ENCODE data around the gene DOCK11. TPM values are rescaled to one million over a fixed set of nuclear protein-coding genes. Genes with fewer than 3 reads are reported as not detected.
A peak's percentile ranks its signal among the peaks of the same experiment; 100 is the strongest.

The DOCK11 gene
- total RNA-seq, 4 donors from 2014 or later = 30.0 to 50.7 (median 35.7) TPM

DNA sequence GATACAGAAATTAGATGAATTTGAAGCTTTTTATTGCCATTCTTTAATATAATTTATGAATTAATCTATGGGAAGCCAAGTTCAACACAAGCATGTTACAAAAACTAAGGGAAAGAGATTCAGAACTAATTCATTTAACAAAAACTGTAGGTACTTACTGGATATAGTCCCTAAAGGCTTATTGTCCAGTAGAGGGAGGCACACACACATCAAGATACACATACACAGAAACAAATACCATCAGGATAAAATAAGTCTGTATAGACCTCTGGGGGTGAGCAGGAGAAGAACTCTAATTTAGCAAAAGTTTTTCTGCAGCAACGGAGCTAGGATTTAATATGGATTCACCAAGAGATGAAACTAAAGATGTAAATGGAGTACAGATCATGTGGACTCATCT lies 148.8 kb downstream of the DOCK11 start:
- 36 to 69% methylated on average over 1 of the region's 1 CpG for WGBS, 2 donors
- peaks cover 0 to 10% (median 0%) of the 10 kb centered on the region in 3 donors for H3K36me3 ChIP-seq

DNA sequence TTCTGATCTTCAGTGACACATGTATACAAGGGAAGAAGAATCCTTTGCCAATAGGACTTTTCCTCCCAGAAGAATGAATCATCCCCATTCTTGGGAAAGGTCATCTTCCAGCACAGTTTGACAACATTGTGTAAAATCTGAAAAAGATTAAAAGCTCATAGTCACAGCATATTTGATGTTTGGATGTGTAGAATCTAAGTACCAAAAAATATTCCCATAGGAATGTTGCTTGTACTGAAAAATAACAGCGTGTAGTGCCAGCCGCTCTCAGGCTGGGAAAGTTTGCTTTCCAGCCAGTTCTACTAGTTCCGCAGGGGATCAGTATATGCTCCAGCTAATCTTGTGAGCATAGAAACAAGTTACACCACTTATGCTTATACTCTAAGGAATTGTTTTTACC lies 157.1 kb downstream of the DOCK11 start:
- WGBS, 2 donors = 76 to 93% methylated on average over 3 of the region's 3 CpGs
- no peak overlapping the region for H3K4me3 ChIP-seq
- TF ChIP-seq POLR2A (IDR thresholded peaks at IDR 0.05) = no peak
- TF ChIP-seq EP300 (IDR thresholded peaks at IDR 0.05) = no peak
- no peak for DNase-seq (ENCODE audit: low spot score in 2 of 2)
- H3K27me3 ChIP-seq = no peaks in the 10 kb centered on the region
- peaks cover 0 to 8% (median 0%) of the 10 kb centered on the region in 3 donors for H3K36me3 ChIP-seq
- no peak overlapping the region for H3K27ac ChIP-seq
- H3K9me3 ChIP-seq = no peaks in the 10 kb centered on the region
- H3K4me1 ChIP-seq = no peaks in the 10 kb centered on the region

More for the DNA sequence above, 148.8 kb downstream of the DOCK11 start:
- Histone ChIP-seq H3K9me3 (no peaks in the 10 kb centered on the region), H3K4me3 (no peak overlapping the region), H3K4me1 (no peaks in the 10 kb centered on the region), H3K27me3 (peaks cover 0 to 4% of the 10 kb centered on the region in 2 donors), H3K27ac (no peak overlapping the region)
- no peak for DNase-seq (ENCODE audit: low spot score in 2 of 2)
- TF ChIP-seq POLR2A (IDR thresholded peaks at IDR 0.05) = no peak
- TF ChIP-seq, protein P1, sequence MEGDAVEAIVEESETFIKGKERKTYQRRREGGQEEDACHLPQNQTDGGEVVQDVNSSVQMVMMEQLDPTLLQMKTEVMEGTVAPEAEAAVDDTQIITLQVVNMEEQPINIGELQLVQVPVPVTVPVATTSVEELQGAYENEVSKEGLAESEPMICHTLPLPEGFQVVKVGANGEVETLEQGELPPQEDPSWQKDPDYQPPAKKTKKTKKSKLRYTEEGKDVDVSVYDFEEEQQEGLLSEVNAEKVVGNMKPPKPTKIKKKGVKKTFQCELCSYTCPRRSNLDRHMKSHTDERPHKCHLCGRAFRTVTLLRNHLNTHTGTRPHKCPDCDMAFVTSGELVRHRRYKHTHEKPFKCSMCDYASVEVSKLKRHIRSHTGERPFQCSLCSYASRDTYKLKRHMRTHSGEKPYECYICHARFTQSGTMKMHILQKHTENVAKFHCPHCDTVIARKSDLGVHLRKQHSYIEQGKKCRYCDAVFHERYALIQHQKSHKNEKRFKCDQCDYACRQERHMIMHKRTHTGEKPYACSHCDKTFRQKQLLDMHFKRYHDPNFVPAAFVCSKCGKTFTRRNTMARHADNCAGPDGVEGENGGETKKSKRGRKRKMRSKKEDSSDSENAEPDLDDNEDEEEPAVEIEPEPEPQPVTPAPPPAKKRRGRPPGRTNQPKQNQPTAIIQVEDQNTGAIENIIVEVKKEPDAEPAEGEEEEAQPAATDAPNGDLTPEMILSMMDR (IDR thresholded peaks at IDR 0.05) = peak in 4 of 5 experiments; percentile 20 to 47 (median 34)

DNA sequence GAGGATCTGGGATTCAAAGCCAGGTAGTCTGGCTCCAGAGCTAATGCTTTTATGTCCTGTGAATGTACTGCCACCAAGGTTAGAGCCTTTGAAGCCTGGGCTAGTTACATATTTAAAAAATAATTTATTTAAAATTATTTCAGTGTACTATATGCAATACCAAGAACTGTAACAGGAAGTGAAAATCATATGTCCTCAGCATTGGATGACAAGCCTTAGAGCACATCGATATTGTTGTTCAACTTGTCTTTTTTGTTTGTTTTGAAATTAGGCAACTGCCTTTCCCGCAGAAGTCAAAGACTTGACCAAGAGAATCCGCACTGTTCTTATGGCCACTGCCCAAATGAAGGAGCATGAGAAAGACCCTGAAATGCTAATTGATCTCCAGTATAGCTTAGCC lies 158.7 kb downstream of the DOCK11 start:
- no peak overlapping the region for H3K27ac ChIP-seq
- peaks cover 0 to 6% (median 0%) of the 10 kb centered on the region in 3 donors for H3K36me3 ChIP-seq
- H3K27me3 ChIP-seq = no peaks in the 10 kb centered on the region
- H3K4me3 ChIP-seq = no peak overlapping the region
- no peak for DNase-seq (ENCODE audit: low spot score in 2 of 2)
- 77 to 87% methylated on average over 3 of the region's 3 CpGs for WGBS, 2 donors
- TF ChIP-seq EP300 (IDR thresholded peaks at IDR 0.05) (no peak), POLR2A (IDR thresholded peaks at IDR 0.05) (no peak)
- TF ChIP-seq, protein P1 (IDR thresholded peaks at IDR 0.05) = no peak
- H3K4me1 ChIP-seq = no peaks in the 10 kb centered on the region
- H3K9me3 ChIP-seq = no peaks in the 10 kb centered on the region

DNA sequence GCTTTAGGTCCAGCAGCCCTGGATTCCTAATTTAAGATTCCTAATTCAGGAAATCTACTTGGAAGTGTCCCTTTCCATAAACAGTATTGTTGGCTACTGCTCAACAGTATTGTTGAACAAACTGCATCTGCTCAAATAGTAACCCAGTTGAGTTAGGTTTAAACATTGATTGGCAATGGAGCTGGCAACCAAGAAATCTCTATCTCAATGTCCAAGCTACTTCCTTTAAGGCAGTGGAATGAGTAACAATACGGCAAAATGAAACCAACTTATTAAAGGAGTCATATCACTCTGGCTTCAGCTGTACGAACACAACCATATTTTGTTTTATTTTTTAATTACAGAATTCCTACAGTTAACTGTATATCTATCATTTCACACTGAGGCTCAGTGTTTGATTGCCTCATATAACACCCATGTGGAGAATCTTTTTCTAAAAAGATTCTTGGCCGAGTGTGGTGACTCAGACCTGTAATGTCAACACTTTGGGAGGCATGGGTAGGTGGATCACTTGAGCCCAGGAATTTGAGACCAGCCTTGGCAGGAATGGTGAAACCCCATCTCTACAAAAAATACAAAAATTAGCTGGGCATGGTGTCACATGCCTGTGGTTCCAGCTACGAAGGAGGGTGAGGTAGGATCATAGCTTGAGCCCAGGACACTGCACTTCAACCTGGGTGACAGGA lies 160.1 kb downstream of the DOCK11 start:
- H3K27me3 ChIP-seq = no peaks in the 10 kb centered on the region
- DNase-seq (ENCODE audit: low spot score in 2 of 2) = no peak
- TF ChIP-seq EP300 (IDR thresholded peaks at IDR 0.05) = no peak
- TF ChIP-seq, protein P1 (IDR thresholded peaks at IDR 0.05) = no peak
- TF ChIP-seq POLR2A (IDR thresholded peaks at IDR 0.05) = no peak
- no peaks in the 10 kb centered on the region for H3K9me3 ChIP-seq
- no peaks in the 10 kb centered on the region for H3K4me1 ChIP-seq
- no peak overlapping the region for H3K4me3 ChIP-seq
- 82 to 85% methylated on average over 4 of the region's 4 CpGs for WGBS, 2 donors
- H3K27ac ChIP-seq = no peak overlapping the region
- no peaks in the 10 kb centered on the region for H3K36me3 ChIP-seq

DNA sequence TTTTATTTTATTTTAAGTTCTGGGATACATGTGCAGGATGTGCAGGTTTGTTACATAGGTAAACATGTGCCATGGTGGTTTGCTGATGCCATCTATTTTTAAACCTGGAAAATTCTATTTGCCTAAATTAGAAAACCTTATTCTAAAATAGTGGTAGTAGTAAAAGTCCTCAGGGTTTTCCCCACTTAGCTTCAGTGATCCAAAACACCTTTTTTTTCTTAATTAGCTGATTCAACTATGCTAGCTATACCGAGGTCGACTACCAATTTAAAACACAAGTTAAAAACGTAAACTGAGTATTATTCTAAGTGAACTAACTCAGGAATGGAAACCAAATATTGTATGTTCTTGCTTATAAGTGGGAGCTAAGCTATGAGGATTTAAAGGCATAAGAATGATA lies 161.8 kb downstream of the DOCK11 start:
- Histone ChIP-seq H3K27ac (no peak overlapping the region), H3K9me3 (no peaks in the 10 kb centered on the region), H3K4me1 (no peaks in the 10 kb centered on the region), H3K27me3 (no peaks in the 10 kb centered on the region), H3K4me3 (no peak overlapping the region), H3K36me3 (no peaks in the 10 kb centered on the region)
- WGBS, 2 donors = 75 to 86% methylated on average over 3 of the region's 3 CpGs
- no peak for DNase-seq (ENCODE audit: low spot score in 2 of 2)
- TF ChIP-seq, protein P1 (IDR thresholded peaks at IDR 0.05) = no peak
- TF ChIP-seq POLR2A (IDR thresholded peaks at IDR 0.05) = no peak
